SK-N-SH treated with all-trans-retinoic acid at 6 μM for 48 hours (cell line): ENCODE data around the gene NRL.

Experiments used
- RARB ChIP-seq: fragments of 250-450 bp; sonication (Bioruptor Pico); IDR thresholded peaks from 2 replicates; pipeline ENCODE4 v1.8.0; 2021; ENCODE audit warnings: mild to moderate bottlenecking, moderate library complexity
- TCF4 ChIP-seq: fragments of 250-450 bp; sonication (Bioruptor Pico); IDR thresholded peaks from 2 replicates; pipeline ENCODE4 v1.8.0; 2021; ENCODE audit warnings: mild to moderate bottlenecking, moderate library complexity, borderline replicate concordance
- TF ChIP-seq, protein P1 (sequence below): fragments of 250-450 bp; sonication (Bioruptor Pico); IDR thresholded peaks from 2 replicates; pipeline ENCODE4 v1.5.1; 2021; ENCODE audit warnings: mild to moderate bottlenecking, moderate library complexity
- TF ChIP-seq, protein P2 (sequence below): fragments of 250-450 bp; sonication (Bioruptor Pico); IDR thresholded peaks from 2 replicates; pipeline ENCODE4 v1.5.0; 2020; ENCODE audit warnings: mild to moderate bottlenecking, moderate library complexity
- TF ChIP-seq, protein P3 (sequence below): fragments of 250-450 bp; sonication (Bioruptor Pico); IDR thresholded peaks from 2 replicates; pipeline ENCODE4 v1.8.0; 2021; ENCODE audit warnings: low read depth, mild to moderate bottlenecking, moderate library complexity, borderline replicate concordance
- TF ChIP-seq, protein P4 (sequence below): fragments of 250-450 bp; sonication (Bioruptor Pico); IDR thresholded peaks from 2 replicates; pipeline ENCODE4 v1.8.0; 2020; ENCODE audit warnings: mild to moderate bottlenecking, moderate library complexity, borderline replicate concordance

DNA sequence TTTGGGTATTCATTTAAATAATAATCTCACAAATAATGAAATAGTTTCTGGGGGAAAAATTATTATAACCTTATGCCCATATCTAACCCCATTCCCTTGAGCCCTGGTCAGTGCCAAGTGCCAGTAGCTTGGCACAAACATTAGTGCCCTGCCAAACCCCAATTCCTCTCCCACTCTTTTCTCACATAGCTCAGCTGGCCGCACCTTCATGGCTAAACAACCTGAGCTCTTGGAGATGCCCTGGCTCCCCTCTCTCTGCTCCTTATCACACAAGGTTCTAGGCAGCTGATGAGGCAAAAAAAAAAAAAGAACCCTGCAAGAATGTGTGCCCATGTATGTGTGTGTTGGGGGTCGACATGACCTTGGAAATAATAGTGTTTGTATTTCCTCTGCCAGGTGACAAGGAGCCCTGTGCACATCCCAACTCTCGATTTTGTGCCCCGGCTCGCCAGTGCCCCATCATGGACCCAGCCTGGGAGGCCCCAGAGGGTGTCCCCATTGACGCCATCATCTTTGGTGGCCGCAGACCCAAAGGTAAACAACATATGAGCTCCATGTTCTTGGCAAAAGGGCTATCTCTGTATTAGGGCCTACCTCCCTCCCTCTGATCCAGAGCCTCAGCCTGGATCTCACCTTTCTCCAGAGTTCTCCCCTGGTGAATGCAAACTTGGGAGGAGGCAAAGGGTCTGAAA lies 12.2 kb downstream of the NRL start:
- TF ChIP-seq, protein P1, sequence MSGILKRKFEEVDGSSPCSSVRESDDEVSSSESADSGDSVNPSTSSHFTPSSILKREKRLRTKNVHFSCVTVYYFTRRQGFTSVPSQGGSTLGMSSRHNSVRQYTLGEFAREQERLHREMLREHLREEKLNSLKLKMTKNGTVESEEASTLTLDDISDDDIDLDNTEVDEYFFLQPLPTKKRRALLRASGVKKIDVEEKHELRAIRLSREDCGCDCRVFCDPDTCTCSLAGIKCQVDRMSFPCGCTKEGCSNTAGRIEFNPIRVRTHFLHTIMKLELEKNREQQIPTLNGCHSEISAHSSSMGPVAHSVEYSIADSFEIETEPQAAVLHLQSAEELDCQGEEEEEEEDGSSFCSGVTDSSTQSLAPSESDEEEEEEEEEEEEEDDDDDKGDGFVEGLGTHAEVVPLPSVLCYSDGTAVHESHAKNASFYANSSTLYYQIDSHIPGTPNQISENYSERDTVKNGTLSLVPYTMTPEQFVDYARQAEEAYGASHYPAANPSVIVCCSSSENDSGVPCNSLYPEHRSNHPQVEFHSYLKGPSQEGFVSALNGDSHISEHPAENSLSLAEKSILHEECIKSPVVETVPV (CRISPR knock-in tag) = no peak
- TF ChIP-seq RARB (CRISPR knock-in tag) (no peak), TCF4 (CRISPR knock-in tag) (no peak)
- TF ChIP-seq, protein P2, sequence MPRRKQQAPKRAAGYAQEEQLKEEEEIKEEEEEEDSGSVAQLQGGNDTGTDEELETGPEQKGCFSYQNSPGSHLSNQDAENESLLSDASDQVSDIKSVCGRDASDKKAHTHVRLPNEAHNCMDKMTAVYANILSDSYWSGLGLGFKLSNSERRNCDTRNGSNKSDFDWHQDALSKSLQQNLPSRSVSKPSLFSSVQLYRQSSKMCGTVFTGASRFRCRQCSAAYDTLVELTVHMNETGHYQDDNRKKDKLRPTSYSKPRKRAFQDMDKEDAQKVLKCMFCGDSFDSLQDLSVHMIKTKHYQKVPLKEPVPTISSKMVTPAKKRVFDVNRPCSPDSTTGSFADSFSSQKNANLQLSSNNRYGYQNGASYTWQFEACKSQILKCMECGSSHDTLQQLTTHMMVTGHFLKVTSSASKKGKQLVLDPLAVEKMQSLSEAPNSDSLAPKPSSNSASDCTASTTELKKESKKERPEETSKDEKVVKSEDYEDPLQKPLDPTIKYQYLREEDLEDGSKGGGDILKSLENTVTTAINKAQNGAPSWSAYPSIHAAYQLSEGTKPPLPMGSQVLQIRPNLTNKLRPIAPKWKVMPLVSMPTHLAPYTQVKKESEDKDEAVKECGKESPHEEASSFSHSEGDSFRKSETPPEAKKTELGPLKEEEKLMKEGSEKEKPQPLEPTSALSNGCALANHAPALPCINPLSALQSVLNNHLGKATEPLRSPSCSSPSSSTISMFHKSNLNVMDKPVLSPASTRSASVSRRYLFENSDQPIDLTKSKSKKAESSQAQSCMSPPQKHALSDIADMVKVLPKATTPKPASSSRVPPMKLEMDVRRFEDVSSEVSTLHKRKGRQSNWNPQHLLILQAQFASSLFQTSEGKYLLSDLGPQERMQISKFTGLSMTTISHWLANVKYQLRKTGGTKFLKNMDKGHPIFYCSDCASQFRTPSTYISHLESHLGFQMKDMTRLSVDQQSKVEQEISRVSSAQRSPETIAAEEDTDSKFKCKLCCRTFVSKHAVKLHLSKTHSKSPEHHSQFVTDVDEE = no peak
- TF ChIP-seq, protein P3, sequence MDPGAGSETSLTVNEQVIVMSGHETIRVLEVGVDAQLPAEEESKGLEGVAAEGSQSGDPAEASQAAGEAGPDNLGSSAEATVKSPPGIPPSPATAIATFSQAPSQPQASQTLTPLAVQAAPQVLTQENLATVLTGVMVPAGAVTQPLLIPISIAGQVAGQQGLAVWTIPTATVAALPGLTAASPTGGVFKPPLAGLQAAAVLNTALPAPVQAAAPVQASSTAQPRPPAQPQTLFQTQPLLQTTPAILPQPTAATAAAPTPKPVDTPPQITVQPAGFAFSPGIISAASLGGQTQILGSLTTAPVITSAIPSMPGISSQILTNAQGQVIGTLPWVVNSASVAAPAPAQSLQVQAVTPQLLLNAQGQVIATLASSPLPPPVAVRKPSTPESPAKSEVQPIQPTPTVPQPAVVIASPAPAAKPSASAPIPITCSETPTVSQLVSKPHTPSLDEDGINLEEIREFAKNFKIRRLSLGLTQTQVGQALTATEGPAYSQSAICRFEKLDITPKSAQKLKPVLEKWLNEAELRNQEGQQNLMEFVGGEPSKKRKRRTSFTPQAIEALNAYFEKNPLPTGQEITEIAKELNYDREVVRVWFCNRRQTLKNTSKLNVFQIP (CRISPR knock-in tag) = no peak
- TF ChIP-seq, protein P4, sequence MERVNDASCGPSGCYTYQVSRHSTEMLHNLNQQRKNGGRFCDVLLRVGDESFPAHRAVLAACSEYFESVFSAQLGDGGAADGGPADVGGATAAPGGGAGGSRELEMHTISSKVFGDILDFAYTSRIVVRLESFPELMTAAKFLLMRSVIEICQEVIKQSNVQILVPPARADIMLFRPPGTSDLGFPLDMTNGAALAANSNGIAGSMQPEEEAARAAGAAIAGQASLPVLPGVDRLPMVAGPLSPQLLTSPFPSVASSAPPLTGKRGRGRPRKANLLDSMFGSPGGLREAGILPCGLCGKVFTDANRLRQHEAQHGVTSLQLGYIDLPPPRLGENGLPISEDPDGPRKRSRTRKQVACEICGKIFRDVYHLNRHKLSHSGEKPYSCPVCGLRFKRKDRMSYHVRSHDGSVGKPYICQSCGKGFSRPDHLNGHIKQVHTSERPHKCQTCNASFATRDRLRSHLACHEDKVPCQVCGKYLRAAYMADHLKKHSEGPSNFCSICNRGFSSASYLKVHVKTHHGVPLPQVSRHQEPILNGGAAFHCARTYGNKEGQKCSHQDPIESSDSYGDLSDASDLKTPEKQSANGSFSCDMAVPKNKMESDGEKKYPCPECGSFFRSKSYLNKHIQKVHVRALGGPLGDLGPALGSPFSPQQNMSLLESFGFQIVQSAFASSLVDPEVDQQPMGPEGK = no peak
